ENCODE measurements around the gene CBY3. TPM values are rescaled to one million over a fixed set of nuclear protein-coding genes. Genes with fewer than 3 reads are reported as not detected.

The CBY3 gene
- total and polyA plus RNA-seq, 2 of the 13 experiments (the other 11 are each of a cell fraction or from before 2014, with no cell fraction given): not detected

- TF ChIP-seq ZNF660 (CRISPR knock-in tag; IDR thresholded peaks at IDR 0.05; ENCODE audit: borderline replicate concordance, low read depth) (no peak), ZNF792 (CRISPR knock-in tag; IDR thresholded peaks at IDR 0.05) (peak; percentile 28; the same call in 1 of the 2 replicates), NFKBIZ (CRISPR knock-in tag; IDR thresholded peaks at IDR 0.05) (no peak), NR0B2 (CRISPR knock-in tag; IDR thresholded peaks at IDR 0.05) (no peak; the same call in 1 of the 2 replicates), TEAD3 (CRISPR knock-in tag; optimal IDR thresholded peaks at IDR 0.05; ENCODE audit: borderline replicate concordance) (no peak), ZNF563 (CRISPR knock-in tag; IDR thresholded peaks at IDR 0.05) (peak; percentile 85), MIER2 (CRISPR knock-in tag; IDR thresholded peaks at IDR 0.05) (no peak), ZNF639 (CRISPR knock-in tag; conservative IDR thresholded peaks at IDR 0.05) (peak; percentile 52; the same call in 1 of the 2 replicates), IRF2 (CRISPR knock-in tag; IDR thresholded peaks at IDR 0.05) (no peak), HOXA3 (CRISPR knock-in tag; IDR thresholded peaks at IDR 0.05) (peak; percentile 6), ZBTB42 (CRISPR knock-in tag; IDR thresholded peaks at IDR 0.05) (peak; percentile 72), SOX6 (IDR thresholded peaks at IDR 0.05) (no peak), SOX6 (CRISPR knock-in tag; IDR thresholded peaks at IDR 0.05) (peak; percentile 18), POGZ (CRISPR knock-in tag; IDR thresholded peaks at IDR 0.05) (no peak), ZC3H13 (CRISPR knock-in tag; IDR thresholded peaks at IDR 0.05) (0 out of 2 replicates have a peak, but pooled peaks have one; percentile 49), BRCA1 (CRISPR knock-in tag; IDR thresholded peaks at IDR 0.05) (no peak), ZNF766 (CRISPR knock-in tag; IDR thresholded peaks at IDR 0.05; ENCODE audit: borderline replicate concordance) (no peak; the same call in none of the 2 replicates), ZC3H4 (CRISPR knock-in tag; IDR thresholded peaks at IDR 0.05; ENCODE audit: borderline replicate concordance) (peak; percentile 63; the same call in 1 of the 2 replicates), STAT5B (CRISPR knock-in tag; IDR thresholded peaks at IDR 0.05) (0 out of 2 replicates have a peak, but pooled peaks have one; percentile 12), ZFP91 (CRISPR knock-in tag; IDR thresholded peaks at IDR 0.05; ENCODE audit: borderline replicate concordance) (peak; percentile 50; the same call in 1 of the 2 replicates), PHF8 (CRISPR knock-in tag; IDR thresholded peaks at IDR 0.05) (peak; percentile 87), SMYD3 (CRISPR knock-in tag; IDR thresholded peaks at IDR 0.05) (no peak; the same call in 1 of the 2 replicates), DNMT1 (CRISPR knock-in tag; IDR thresholded peaks at IDR 0.05) (no peak), MTF2 (CRISPR knock-in tag; IDR thresholded peaks at IDR 0.05; ENCODE audit: borderline replicate concordance) (no peak), REL (CRISPR knock-in tag; conservative IDR thresholded peaks at IDR 0.05) (peak; percentile 86)
Measured at GRCh38 chr5:179698935-179699615, 18.2 kb upstream of the CBY3 start, which contains the start of gene CANX (continued).

Data from HepG2 (cell line).